OCI-LY7 (cell line): Measurements from ENCODE around the gene BEX2.

ENCODE experiments used
- CTCF ChIP-seq: fragments of 200-600 bp; sonication (generic); conservative IDR thresholded peaks from 2 replicates; pipeline ENCODE4 v1.5.1; 2014; ENCODE audit warnings: mild to moderate bottlenecking, antibody characterized with exemption, low read length, moderate library complexity, mixed read lengths
- EZH2phosphoT487 ChIP-seq: fragments of 200-600 bp; sonication (generic); IDR thresholded peaks from 2 replicates; pipeline ENCODE4 v1.6.1; 2018; ENCODE audit warnings: low read depth, borderline replicate concordance, mild to moderate bottlenecking, mixed run types, antibody characterized with exemption, low read length, moderate library complexity, mixed read lengths

GRCh38 chrX:103274284-103274683, 36.5 kb downstream of the BEX2 start:
- TF ChIP-seq CTCF = no peak
- TF ChIP-seq EZH2phosphoT487 = no peak
